MV-4-11 (cell line): ENCODE data around the gene BTBD2.

Experiments
- DNase-seq: peaks from one replicate; lab custom pipeline; 2025; lab: John Stamatoyannopoulos, UW

The BTBD2 gene

DNA sequence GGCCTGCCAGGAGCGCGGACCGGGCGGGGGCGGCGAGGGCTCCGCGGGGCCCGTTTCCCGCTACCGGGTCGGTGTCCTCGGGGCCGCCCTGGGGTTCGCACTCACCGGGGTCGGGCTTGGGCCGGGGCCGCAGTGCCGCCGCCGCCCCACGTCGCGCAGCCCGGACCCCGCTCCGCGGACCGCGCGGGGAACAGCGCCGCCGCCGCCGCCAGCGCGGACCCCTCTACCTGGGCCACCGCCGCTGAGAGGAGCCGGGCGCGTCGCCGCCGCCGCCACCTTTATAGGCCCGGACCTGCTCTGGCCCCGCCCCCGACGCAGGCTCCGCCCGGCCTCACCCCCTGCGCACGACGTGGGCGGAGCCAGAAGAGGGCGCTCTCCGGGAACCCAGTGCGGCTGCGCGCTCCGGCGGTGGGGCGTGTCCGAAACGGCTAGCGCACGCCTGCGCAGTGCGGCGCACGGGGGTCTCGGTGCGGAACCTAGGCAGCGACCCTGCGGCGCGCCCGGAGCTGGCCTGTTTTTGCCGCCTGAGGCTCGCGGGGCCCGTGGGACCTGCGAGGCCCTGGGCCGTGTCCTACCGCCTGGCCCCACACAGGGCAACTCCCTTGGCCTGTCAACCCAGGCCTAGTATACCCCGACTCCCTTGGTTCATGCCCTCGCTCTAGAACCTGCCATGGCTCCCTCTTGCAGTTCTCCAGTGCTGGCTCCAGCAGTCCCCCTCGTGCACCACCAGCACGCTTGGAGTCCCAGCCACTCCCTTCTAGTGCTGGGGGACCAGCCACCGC is 35.7 kb upstream of the BTBD2 start, which contains the start of gene MKNK2:
TSS of gene MKNK2 (minus strand) at position 254 of the 782 bp plus-strand sequence. CDS start 393 bp downstream, outside the sequence.
- peak; percentile 79 for DNase-seq

DNA sequence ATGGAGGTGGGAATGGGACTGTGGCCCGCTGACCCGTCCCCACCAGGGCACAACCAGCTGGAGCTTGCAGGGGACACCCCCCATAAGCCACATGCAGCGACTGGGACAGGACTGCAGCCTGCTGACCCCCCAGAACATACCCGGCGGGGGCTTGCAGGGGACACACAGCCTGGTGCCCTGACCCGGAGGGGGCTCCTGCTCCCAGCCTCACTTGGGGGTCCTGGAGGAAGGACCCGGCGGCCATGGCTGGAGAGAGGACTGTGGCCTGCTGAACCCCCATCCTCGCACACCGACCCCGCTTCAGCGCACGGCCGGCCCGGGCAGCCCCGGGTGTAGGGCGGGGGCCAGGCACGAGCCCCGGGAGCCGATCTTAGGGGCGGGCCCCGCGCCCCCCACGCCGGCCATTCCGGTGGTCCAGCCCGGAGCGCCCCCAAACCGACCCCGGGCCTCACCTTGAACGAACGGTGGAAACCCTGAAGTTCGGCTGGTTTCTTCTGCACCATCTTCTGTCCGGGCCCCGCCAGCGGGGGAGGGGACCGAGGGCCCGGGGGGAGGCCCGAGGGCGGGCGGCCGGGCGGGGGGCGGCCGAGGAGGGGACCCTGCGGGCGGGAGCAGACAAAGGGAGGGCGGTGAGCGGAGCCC is 35.0 kb upstream of the BTBD2 start:
- DNase-seq = peak; percentile 55

DNA sequence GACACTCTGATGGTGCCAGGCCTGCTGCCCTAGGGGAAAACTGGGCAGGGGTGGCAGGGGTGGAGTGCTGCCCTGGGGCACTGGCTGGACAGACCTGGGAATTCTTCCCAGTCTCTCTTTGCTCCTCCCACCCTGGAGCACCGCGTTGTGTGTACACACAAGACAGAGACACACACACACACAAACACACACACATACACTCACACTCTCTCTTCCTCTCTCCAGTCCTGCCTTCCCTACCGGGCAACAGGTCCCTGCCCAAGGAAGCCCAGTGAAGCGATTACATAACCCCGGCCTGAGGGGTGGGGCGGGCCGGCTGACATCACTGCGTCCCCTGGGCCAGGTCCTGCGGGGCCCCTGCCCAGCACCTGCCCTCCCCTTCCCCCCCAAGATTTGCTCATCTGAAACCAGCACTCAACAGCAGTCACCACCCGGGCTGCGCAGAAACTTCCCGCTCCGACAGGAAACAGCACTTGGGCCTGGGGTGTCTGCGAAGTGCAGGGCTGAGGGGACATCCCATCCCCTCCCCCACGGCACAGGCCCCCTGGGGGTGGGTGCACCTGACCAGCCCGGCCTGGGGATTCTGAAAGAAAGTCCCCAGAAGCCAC is 34.3 kb upstream of the BTBD2 start:
- DNase-seq = peak; percentile 93

DNA sequence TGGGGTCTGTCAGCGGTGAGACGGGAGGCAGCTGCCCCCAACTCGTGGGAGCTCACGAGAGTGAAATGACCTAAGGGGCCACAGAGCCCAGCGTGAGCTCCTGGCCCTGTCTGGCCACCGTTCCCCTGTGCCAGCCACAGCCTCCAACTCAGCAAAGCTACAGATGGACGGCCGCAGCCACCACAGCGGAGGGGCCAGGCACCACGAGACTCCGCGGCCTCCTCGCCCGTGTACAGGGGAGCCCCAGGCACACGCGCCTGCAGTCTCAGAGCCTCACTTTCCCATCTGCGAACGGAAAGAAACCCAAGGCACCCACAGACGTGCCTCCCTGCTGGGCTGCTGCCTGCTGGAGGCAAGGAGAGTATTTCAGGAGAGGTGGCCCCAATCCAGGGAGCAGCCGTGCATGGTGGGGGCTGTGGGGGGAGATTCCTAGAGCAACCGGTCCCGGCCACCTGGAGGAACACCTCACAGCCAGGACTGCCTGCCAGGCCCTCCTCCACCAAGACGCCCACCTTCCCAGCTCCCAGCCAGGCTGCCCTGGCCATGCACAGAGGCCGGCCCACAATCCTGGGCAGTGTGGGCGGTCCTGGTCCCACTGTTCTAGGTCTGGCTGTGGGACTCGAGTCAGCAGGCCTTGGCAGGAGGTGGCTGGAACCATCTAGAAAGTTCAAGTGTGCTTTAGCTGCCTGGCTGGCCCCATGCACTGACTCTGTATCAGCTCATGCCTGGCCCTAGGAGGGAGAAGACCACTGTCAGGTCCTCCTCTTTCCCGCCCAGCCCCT is 33.6 kb upstream of the BTBD2 start:
- DNase-seq = no peak

DNA sequence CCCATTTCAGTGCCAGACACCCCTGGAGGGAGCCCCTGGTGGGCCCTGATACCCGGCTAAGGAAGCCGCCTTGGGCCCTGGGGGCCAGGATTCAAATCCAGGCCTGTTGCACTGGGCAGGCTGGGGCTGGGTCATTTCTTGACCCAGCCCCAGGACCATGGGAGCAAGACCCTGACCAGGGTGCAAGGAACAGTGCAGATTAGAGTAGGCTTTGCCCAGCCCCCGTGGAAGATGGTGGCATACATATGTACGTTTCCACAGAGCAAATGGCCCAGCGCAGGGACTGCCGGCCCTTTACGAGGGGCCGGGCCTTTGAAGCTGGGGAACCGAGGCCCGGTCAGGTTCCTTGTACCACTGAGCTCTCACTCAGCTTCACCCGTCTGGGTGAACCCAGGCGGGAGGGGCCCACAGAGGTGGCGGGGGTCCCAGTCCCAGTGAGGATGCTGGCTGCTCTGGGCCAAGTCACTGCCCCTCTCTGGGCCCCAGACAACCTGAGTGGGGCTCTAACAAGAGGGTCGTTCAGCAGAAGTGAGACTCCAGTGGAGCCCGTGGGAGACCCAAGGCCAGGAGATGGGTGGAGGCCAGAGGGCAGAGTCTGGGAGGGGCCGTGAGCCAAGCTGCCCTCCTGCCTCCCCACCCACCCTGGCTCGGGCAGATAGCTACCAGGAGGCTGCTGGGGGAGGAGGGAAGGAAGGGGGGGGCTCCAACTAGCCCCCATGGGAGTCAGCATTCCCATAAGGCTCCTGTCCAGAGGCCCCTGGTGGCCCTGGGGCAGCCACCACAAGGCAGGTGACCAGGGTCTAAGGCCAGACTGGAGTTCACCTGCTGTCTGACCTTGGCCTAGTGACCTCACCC is 32.8 kb upstream of the BTBD2 start:
- no peak for DNase-seq

DNA sequence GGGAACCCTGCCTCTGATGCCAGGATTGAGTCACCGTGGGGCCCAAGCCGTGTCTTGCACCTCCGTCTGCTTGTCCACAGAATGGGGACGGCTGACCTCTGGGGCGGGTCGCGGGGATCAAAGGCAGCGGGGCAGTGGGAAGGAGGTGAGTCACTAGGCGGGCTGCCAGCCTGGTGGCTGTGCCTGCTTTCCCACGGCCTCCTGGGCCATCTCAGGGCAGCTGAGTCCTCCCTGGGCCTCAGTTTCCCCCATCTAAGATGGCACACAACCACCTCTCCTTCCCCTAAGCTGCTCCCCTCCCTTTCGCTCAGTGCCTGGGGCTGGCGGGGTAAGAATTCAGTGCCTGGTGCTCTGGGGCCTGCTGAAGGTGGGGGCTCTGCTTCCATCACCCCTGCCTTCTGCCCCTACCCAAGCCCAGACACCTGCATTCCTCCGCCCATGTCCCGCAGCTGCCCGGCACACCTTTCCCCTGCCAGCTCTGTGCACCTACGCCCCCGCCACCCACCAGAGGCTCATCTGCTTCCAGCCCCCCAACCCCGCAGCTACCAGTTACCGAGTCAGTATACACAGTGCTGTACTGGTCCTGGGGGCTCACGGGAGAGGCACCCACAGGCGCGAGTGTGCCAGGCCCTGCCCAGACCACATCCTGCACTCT is 32.1 kb upstream of the BTBD2 start:
- peak; percentile 68 for DNase-seq

DNA sequence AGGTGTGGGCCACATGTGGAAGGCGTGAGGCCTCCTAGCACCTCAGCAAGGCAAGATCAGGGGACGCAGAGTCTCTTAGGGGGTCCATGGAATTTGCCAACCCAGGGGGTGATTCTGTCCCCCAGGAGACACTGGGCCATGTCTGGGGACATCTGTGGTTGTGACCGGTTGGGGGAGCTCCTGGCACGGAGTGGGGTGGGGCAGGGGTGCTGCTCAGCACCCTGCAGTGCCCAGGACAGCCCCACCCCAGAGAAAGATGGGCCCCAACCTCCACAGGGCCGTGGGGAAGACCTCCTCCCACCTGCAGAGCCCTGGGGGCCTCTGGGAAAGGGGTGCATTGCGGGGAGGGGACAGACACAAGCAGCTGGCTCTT is 31.5 kb upstream of the BTBD2 start:
- DNase-seq = no peak

DNA sequence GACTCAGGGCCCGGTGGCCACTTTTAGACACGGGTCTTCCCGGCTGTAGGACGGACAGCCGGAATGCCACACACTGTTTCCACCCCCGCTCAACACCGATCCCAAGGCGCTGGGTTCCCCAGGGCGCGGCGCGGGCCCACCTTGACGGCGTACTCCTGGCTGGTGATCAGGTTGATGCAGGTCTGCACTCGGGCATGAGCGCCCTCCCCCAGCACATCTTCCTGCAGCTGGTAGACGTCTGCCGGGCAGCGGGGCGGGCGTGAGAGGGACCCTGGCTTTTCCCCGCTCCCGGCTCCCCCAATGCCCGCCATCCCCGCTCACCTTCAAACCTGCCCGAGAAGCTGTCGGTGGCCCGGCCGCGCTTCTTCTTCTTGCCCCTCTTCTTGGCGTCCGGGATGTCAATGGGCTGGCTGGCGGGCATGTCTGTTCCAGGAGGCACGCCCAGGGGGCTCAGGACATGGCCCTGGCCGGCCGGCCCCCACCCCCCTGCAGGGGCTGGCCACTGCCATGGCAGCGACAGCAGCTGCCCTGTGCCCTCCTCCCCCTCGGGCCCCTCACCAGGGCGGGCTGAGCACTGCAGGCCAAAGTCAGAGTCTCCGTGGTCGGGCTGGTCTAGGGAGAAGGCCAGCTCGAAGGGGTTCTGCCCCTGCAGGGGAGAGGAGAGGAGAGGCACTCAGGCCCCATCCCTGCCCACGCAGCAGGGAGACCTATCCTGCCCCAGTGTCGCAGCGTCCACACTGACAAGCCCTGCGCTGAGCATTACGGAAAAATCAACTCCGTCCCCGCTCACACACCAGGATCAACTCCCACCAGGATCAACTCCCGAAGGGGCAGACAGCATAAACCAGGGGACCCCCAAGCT is 30.8 kb upstream of the BTBD2 start:
- no peak for DNase-seq

DNA sequence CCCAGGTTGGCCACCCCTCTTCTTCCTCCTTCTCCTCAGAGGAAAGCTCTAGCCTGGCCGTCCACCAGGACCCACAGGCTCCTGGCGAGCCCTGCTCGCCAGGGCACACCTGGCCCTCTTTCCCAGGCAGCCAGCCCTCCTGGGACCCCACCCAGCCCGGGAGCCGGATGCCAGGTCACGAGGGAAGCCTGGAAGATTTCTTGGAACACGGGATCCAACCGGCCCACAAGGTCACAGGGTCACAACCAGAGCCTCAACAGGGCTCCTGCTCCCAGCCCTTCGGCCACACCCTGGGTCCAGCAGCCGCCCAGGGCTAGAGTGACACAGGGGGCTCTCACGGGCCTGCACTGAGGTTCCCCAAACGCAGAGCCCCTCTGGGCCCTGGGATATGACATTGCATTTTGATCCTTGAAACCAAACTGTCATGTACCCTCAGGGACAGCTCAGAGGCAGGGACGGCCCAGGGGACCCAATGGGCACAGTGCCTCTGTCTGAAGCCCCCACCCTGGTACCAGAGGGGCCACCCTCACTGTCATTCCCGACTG is 30.1 kb upstream of the BTBD2 start:
- no peak for DNase-seq

DNA sequence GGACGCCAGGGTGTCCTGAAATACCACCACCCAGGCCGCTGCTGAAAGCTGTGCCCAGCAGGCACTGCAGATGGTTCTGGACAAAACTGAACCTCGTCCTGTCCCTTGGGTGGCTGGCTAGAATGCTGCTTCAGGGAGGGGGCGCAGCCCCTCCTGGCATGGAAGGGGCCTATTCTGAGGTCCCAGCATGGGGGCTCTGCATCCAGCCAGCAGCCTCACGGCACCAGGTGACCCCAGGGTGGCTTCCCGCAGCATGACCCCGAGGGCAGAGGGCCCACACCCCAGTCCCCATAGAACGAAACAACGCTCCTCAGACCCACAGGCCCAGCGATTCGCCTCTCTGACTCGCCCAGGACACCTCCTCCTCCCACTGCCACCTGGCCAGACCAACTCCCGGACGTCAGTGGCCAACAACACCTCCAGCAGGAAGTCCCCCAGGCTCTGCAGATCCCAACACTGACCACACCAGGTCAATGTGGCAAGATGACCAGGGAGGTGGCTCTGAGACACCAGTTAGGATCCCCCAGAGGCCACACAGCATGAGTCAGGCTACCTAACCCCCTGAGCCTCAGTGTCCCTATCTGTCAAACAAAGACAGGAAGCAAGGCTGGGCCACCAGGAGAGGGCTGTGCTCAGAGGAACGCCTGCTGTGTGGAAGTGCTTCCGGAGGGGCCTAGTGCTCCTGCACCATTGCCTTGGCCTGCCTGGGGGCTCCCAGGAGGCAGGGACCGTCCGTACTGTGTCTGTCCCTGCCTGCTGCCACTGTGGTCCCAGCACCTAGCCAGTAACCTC is 29.4 kb upstream of the BTBD2 start:
- DNase-seq = no peak

DNA sequence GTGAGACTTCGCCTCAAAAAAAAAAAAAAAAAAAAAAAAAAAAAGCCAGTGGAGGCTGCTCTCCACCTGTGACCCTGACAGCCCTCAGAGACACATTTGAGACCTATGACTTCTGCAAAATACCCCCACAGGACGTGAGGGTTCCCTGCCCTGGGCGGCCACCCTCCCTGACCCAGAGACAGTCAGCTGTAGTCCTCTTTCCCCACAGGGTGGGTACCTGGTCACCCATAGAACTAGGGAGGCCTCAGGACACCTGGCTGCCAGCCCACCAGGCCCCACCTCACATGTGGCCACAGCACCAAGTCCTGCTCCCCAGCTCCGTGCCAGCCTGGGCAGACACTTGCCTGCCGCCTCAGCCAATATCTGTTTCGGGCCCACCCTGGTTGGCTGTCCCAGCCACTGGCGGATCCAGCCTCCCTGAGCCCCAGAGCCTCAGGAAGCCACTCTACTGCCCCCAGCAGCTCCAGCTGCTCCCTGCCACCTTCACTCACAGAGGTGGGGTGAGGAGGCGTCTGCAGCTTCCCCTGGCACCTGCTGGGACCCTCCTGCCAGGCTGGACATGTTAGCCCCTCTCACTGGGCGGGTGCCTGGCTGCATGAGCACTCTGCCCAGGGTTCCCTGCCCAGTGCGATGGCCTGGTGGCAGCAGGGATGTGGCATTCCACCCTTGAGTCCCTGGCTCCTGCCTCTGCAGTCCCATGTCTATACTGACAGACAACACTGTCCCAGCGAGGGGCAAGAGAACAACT is 28.6 kb upstream of the BTBD2 start:
- no peak for DNase-seq

DNA sequence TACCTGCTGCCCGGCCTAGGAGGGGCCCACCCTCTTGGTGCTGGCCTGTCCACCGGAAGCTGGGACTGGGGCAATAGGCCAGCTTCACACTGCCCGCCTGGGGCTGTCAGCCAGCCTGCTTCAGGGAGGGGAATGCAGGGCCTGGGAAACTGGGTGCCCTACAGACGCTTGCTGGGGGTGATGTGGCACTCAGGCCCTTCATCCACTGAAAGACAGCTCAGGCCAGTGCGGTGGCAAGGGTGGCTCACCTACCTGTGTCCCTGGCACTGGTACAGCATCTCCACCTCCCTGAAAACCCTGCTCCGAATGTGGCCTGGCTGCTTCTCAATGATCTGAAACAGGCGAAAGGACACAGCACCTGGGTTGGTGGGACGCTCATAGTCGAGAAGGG is 27.7 kb upstream of the BTBD2 start:
- DNase-seq = no peak

DNA sequence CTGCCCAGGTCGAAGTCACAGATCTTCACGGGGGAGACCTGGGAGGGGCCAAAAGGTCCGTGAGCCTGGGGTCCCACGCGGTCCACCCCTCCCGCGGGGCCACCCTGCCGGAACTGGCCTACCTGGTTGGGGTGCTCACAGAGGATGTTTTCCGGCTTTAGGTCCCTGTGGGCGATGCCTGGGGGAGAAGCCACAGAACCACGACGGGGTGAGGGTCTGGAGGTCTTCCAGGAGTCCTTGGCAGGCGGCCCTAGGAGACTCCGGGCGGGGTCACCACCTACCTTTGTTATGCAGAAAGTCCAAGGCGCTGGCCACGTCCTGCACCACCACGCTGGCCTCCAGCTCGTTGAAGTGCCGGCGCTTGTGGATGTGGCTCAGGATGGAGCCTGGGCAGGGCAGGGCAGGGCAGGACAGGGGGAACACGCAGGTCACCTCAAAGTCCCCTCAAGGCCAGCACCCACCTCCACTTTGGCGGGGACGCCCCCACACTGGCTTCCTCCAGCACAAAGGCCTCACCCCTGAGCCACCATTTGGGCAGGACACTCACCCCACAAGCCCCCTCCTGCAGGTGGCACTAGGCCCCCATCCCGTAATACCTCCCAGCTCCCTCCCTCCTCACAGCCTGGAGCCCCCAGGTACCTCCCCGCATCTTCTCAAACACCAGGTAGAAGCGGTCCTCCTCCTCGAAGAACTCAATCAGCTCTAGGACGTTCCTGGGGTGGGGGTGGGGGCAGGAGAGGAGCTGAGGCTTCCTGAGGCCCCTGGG is 27.2 kb upstream of the BTBD2 start:
- DNase-seq = no peak

DNA sequence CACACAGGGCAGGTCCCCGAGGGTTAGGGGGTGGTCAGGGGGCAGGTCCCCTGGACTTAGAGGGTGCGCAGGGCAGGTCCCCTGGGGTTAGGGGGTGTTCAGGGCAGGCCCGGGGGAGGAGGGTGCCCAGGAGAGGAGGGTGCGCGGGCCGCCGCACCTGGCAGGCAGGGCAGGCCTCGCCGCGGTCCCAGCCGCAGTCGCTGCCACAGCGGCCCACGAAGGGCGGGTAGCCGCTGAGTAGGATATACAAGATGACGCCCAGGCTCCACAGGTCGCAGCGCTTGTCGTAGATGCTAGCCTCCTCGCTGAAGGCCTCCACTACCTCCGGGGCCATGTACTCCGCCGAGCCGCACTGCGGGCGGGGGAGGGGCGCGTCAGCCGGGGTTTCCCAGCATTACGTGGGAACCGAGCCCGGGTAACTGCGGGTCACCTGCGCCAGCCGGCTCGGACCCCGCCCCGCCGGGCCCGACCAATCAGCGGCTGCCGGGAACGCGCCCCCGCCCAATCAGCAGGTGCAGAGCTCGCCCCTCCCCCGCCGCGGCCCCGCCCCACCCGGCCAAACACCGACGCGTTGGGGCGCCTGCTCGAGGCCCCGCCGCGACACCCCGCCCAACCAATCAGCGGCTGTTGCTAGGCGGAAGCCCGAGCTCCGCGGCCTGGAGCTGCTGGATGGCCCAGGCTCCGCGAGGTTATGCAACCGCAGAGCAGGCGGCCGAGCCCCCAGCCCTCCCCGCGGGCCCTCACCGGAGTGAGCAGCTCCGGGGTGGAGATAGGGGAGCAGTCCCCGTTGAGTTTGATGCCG is 26.4 kb upstream of the BTBD2 start:
- peak; percentile 98 for DNase-seq

DNA sequence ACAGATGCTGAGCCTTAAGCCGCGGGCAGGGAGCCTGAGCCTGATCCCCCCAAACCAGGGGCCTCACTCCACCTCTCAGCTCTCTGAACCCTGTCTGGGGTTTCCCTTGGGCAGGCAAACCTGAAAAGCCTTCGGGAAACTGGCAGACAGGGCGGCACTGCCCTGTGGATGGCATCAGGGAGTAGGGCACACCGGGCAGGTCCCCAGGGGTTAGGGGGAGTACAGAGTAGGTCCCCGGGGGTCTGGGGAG is 25.8 kb upstream of the BTBD2 start:
- DNase-seq = no peak

DNA sequence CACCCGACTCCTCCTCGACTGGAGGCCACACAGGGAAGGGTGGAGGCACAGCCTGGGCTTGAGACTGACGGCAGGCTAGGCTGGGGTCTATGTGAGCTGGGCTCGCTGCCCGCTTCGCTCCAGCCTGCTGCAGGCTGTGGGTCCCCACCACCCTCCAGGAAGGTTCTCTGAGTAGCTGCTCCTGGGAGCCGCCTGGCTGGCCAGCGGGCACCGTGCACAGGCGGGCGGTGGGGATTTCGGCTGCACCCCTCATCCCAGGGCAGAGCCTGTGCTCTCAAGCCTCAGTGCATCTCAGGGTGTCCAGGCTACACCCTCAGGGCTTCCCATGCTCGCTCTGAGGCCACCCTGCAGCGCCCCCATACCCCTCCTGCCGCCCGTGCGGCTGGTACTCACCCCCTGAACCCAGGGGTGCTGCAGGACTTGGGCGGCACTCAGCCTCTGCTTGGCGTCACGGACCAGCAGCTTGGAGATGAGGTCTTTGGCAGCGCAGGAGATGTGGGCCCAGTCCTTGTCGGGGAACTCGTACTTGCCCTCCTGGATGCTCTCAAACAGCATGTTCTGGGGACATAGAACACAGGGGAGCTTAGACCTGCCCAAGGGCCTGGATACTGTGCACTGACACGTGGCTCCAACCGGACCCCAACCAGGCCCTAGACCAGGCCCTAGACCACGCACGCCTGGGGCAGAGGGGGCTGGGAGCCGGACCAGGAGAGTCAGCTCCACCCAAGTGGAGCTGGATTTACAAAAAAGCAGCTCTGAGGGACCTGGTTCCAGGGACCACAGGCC is 25.3 kb upstream of the BTBD2 start:
- no peak for DNase-seq
